Measurements from ENCODE around the gene SORBS2.

- TF ChIP-seq CTCF (IDR thresholded peaks at IDR 0.05) (no peak), POLR2A (IDR thresholded peaks at IDR 0.05) (no peak)
These were observed 21.1 kb upstream of the SORBS2 start for GRCh38 chr4:185833055-185833598.
